ENCODE measurements around the gene COG5.

COG5 gene

DNA sequence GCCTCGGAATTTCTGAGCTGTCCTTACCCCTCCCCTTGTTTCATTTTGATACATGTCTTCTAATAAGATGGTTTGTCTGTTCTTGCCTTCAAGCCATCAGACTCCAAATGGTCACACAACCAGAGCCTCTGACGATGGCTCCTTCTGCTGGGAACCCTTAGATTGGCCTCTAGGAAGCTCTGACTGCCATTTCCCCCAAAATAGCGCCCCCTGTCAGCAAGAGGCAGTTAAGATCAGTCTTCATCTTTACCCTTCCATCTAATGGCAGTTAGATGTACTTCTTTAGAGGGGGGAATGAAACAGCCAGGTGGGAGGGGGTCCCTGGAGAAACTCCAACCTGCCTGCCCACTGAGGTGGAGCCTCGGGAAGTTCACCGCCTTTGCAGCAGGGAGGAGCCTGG, 179.7 kb downstream of the COG5 start:
- ChIA-PET CTCF (no interaction called here), POLR2A (ENCODE audit: low non-redundant PET) (no interaction called here)
- no peak for DNase-seq (ENCODE audit: low spot score)
- H3K27ac ChIP-seq, result no peak overlapping the region
- TF ChIP-seq, protein P1, sequence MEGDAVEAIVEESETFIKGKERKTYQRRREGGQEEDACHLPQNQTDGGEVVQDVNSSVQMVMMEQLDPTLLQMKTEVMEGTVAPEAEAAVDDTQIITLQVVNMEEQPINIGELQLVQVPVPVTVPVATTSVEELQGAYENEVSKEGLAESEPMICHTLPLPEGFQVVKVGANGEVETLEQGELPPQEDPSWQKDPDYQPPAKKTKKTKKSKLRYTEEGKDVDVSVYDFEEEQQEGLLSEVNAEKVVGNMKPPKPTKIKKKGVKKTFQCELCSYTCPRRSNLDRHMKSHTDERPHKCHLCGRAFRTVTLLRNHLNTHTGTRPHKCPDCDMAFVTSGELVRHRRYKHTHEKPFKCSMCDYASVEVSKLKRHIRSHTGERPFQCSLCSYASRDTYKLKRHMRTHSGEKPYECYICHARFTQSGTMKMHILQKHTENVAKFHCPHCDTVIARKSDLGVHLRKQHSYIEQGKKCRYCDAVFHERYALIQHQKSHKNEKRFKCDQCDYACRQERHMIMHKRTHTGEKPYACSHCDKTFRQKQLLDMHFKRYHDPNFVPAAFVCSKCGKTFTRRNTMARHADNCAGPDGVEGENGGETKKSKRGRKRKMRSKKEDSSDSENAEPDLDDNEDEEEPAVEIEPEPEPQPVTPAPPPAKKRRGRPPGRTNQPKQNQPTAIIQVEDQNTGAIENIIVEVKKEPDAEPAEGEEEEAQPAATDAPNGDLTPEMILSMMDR (conservative IDR thresholded peaks at IDR 0.05; ENCODE audit: low read depth), result no peak

DNA sequence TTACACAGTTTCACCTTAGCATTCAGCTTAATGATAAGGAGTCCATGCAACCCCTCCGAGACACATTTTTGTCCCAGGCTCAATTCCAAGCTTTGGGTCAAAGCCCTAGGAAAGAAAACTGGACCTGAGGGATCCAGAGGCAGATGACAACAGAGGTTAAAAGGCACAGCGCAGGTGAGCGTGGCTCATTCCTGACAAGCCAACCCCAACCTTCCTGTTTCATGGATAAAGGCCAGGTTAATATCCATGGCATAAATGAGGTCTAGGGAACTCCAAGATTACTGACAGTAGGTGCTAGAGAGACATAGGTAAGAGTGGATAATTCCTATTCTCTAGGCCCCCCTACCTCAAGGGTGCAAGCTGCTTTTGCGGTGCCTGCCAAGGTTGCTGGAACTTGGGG, 180.5 kb downstream of the COG5 start:
- H3K27ac ChIP-seq, result no peak overlapping the region
- ChIA-PET CTCF (interaction anchor here (0.6 kb wide), 1 partner anchor 163 kb away, joined by 5 read pairs; no protein-coding TSS in a partner anchor), POLR2A (ENCODE audit: low non-redundant PET) (no interaction called here)
- TF ChIP-seq, protein P1 (conservative IDR thresholded peaks at IDR 0.05; ENCODE audit: low read depth), result no peak
- DNase-seq (ENCODE audit: low spot score), result no peak

DNA sequence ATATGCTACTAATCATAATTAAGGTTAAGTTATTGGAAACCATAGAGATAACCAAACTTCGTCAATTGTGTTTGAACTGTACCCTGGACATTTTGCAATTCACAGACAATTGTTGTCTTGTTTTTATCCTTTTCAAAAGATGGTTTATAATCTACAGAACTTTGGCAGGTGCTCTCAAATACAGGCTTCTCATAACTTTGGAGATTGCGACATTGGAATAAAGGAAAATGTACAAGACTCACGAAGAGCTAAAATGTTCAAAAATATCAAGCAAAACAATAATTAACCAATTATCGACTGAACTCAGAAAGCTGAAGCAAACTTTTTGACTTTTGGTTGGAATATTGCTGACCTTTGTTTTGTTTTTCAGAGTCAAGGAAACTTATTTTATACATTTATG, 182.3 kb downstream of the COG5 start:
- no peak for DNase-seq (ENCODE audit: low spot score)
- no peak overlapping the region for H3K27ac ChIP-seq
- TF ChIP-seq, protein P1 (conservative IDR thresholded peaks at IDR 0.05; ENCODE audit: low read depth), result no peak
- CTCF ChIA-PET, result no interaction called here
- POLR2A ChIA-PET (ENCODE audit: low non-redundant PET), result no interaction called here

DNA sequence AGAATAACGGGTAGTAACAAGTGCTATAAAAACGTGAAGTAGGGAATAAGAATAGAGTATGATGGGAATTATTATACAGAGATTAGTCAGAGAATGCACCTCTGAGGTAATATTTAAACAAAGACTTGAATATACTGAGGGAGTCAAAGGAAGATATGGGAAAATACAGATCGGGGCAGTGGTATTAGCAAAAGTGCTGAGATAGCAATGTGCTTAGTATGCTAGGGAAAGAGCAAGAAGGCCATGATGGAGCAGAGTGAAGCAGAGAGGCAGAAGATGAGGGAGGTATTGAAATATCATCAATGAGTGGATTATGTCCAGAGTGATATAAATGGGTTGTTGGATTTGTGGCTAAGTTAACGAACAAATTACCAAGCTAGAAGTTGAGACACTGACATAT, 190.4 kb downstream of the COG5 start:
- POLR2A ChIA-PET (ENCODE audit: low non-redundant PET), result interaction anchor here (0.6 kb wide), 1 partner anchor 9 kb away, joined by 8 read pairs; no protein-coding TSS in a partner anchor
- H3K27ac ChIP-seq, result no peak overlapping the region
- CTCF ChIA-PET, result interaction anchor here (1.1 kb wide), 1 partner anchor 119 kb away, joined by 3 read pairs; no protein-coding TSS in a partner anchor
- TF ChIP-seq, protein P1 (conservative IDR thresholded peaks at IDR 0.05; ENCODE audit: low read depth), result no peak
- DNase-seq (ENCODE audit: low spot score), result no peak

DNA sequence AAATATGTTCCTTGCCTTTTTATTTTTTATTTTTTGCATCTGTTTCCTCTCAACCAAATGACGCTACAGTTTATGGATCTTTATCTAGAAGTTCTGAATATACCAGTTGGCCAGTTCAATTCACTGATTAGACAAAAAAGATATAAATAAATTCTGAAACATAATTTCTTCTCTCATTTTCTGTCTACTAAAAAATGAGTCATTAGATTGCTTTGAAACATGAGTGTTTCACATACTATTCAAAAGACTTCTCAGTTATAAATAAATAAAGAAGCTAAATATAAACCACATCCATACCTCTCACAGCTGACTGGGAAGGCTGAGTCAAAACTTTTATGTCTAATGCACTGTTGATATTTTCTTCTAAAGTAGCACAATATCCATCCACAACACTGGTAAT, 191.4 kb downstream of the COG5 start:
- TF ChIP-seq, protein P1 (conservative IDR thresholded peaks at IDR 0.05; ENCODE audit: low read depth), result no peak
- no peak overlapping the region for H3K27ac ChIP-seq
- ChIA-PET CTCF (no interaction called here), POLR2A (ENCODE audit: low non-redundant PET) (no interaction called here)
- DNase-seq (ENCODE audit: low spot score), result no peak

DNA sequence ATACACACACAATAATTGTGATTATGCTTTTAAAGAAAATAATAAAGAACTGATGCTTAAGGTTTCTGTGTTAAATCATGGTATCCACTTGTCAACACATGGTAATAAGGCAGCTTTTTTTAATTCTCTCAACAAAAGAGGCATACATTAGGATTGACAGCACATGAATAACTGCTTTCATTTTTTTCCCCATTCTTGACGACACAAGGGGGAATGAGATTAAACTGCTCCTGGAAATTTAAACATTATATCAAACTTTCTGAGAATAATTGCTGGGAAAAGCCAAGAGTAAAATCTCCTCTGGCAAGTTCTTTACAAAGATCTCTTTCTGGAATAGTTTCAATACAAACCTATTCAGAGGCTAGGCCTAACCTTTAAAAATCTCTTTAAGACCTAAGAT, 192.9 kb downstream of the COG5 start:
- H3K27ac ChIP-seq, result no peak overlapping the region
- CTCF ChIA-PET, result no interaction called here
- TF ChIP-seq, protein P1 (conservative IDR thresholded peaks at IDR 0.05; ENCODE audit: low read depth), result no peak
- POLR2A ChIA-PET (ENCODE audit: low non-redundant PET), result no interaction called here
- no peak for DNase-seq (ENCODE audit: low spot score)

DNA sequence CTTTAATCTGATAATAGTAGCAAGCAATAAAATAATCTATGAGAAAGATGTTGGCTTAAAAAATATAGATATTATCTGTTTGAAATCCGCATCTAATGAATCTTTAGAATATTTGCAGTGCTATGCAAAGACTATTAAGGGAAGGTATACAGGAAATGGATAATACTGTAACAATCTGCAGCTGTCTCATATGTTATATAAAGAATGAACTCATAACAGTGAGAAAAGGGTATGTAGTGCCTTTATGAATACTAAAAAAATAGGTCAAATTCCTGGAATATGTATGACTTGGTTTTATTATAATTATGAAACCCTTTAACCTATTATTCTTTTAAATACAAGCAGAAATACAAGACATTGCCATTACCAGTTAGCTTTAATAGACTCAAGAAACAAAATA, 198.9 kb downstream of the COG5 start:
- TF ChIP-seq, protein P1 (conservative IDR thresholded peaks at IDR 0.05; ENCODE audit: low read depth), result no peak
- no peak for DNase-seq (ENCODE audit: low spot score)
- ChIA-PET CTCF (no interaction called here), POLR2A (ENCODE audit: low non-redundant PET) (no interaction called here)
- H3K27ac ChIP-seq, result no peak overlapping the region
